GM19455 (cell line): Measurements from ENCODE around the gene ALOX15B.
A peak's percentile ranks its signal among the peaks of the same experiment; 100 is the strongest.

Experiments
- ATAC-seq: cut with Tn5 transposase; IDR thresholded peaks from one replicate; pipeline ENCODE4 v1.9.1; 2021; ENCODE audit not compliant: unreplicated experiment

Gene ALOX15B, protein sequence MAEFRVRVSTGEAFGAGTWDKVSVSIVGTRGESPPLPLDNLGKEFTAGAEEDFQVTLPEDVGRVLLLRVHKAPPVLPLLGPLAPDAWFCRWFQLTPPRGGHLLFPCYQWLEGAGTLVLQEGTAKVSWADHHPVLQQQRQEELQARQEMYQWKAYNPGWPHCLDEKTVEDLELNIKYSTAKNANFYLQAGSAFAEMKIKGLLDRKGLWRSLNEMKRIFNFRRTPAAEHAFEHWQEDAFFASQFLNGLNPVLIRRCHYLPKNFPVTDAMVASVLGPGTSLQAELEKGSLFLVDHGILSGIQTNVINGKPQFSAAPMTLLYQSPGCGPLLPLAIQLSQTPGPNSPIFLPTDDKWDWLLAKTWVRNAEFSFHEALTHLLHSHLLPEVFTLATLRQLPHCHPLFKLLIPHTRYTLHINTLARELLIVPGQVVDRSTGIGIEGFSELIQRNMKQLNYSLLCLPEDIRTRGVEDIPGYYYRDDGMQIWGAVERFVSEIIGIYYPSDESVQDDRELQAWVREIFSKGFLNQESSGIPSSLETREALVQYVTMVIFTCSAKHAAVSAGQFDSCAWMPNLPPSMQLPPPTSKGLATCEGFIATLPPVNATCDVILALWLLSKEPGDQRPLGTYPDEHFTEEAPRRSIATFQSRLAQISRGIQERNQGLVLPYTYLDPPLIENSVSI

DNA sequence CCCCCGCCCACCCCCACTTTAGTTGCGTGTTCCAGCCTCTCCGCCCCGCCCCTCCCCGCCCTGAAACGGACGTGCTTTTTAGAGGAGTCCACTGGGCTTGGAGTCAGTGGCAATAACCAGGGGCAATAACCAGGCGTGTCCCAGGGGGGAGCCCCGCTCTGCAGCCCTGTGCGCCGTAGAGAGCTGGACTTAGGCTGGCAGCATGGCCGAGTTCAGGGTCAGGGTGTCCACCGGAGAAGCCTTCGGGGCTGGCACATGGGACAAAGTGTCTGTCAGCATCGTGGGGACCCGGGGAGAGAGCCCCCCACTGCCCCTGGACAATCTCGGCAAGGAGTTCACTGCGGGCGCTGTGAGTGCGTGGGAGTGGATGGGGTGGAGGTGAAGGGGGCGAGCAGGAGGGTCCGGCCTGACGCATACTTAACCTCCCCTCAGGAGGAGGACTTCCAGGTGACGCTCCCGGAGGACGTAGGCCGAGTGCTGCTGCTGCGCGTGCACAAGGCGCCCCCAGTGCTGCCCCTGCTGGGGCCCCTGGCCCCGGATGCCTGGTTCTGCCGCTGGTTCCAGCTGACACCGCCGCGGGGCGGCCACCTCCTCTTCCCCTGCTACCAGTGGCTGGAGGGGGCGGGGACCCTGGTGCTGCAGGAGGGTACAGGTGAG is at the start of gene ALOX15B:
Gene ALOX15B (plus strand): TSS at position 106 of the 657 bp plus-strand sequence. CDS start 97 bp downstream, at position 203.
- no peak for ATAC-seq

DNA sequence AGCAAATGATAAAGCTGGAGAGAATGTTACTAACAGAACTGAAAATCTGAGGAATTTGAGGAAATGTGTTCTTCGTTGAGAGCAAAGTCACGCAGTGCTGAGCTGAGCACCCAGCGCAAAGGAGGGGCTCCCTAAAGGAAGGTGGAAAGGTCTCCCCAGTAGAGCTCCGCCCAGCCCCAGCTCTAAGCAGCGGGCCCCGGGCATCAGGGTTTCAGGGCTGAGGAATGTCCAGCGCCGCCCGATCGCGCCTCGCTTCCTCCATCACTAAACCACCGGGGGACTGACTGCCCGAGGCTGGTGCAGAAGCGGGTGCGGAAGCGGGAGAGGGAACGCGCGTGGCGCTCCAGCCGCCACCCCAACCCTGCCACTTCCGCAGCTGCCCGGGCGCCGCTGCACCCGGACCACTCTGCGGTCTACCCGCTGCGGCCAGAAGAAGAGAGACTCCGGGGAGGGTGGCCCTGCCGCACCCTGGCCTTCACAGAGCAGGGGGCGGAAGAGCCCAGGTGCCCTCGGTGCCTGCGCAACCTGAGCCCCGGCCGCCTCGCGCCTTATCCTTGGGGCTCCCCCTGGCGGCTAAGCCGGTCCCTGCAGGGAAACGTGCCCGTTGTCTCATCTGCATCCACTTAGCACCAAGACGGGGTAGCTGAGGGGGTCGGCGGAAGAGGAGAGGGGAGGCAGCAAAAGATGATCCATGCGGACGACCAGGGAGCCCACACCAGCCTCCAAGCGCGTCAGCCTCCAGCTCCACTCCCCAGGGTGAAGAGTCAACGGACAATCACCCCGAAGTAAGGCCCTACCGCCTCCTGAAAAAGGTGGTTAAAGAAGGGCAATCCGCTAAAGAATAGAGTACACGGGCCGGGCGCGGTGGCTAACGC is 48.8 kb upstream of the ALOX15B start:
- ATAC-seq: peak; percentile 81

DNA sequence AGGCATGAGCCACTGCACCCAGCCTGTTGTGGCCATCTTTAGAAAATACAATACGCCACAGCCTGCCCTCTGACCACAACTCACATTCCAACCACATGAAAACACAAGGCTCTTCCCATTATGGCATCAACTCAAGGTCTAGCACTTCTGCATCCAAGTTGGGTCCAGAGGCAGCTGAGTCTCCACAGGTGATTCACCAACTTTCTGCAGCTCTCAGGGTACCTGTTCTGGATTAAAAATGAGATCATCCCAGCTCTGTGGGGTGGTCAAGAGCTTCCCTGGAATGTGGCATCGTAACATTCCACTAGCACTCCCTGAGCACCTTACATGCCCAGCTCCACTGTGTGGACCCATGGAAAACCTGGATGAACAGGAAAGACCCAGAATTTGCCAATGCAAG is 46.3 kb upstream of the ALOX15B start:
- no peak for ATAC-seq

DNA sequence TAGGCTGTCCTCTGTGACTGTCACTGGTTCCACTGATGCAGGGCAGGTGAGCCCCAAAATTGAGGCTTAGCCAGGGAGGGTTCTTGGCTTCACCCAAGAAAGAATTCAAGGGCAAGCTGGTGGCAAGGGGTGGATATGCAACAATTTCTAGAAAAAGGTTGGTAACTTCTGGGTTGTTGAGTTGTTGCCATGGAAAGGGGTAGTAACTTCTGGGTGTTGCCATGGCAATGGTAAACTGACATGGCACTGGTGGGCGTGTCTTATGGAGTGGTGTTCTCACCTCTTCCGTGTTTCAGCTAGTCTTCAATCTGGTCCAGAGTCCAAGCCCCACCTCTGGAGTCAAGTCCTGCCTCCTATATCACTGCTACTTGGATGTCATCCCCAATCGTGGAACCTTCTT is 45.9 kb upstream of the ALOX15B start:
- ATAC-seq: no peak

DNA sequence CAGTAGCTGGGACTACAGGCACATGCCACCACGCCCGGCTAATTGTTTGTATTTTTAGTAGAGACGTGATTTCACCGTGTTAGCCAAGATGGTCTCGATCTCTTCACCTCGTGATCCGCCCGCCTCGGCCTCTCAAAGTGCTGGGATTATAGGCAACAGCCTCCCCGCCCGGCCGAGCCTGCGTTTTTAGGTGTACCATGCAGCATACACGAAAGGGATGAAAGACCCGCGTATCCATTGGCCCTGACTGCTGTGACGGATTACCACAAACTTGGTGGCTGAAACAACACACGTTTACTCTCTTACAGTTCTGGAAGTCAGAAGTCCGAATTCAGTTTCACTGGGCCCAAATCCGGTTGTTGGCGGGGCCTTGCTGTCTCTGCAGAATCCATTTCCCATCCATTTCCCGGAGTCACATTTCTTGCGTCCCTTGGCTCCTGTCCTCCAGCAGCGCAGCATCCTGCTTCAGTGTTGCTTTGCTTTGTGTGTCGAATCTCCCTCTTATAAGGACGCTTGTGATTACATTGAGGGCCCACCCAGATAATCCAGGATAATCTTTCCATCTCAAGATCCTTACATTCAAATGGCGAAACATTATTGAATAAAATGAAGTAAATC is 44.8 kb upstream of the ALOX15B start:
- no peak for ATAC-seq

DNA sequence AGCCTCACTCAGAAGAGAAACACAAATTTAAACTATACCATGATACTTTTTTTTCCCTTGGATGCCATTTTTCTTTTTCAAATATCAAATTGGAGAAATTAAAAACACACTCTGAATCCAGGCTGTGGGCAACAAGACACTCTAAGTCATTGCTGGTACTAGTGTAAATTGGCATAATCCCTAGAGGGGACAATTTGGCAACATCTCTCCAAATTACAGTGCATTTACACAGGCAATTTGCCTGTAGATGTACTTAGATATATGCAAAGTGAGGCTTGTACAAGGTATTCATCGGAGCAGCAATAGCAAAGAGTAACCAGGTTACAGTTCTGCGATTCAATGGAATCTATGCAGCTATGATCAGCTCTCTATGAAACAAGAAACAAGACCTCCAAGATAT is 43.1 kb upstream of the ALOX15B start:
- no peak for ATAC-seq

DNA sequence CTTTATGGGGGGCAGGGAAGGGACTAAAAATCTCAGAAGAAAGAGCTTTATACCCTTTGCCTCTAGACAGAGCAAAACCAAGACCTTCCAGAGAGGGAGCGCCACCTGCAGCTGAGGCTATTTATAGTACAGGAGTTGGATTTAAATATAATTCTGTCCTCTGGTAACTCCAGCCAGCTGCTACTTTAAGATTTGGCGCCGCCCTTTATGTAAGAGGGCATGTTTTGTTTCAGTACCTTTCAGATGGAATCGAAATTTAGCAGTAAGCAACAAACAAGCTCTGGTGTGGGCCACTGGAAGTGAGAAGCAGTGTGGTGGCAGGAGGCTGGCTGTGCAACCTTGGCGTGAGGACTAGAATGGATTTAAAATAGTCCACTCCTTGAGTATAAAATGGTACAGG is 41.7 kb upstream of the ALOX15B start:
- no peak for ATAC-seq

DNA sequence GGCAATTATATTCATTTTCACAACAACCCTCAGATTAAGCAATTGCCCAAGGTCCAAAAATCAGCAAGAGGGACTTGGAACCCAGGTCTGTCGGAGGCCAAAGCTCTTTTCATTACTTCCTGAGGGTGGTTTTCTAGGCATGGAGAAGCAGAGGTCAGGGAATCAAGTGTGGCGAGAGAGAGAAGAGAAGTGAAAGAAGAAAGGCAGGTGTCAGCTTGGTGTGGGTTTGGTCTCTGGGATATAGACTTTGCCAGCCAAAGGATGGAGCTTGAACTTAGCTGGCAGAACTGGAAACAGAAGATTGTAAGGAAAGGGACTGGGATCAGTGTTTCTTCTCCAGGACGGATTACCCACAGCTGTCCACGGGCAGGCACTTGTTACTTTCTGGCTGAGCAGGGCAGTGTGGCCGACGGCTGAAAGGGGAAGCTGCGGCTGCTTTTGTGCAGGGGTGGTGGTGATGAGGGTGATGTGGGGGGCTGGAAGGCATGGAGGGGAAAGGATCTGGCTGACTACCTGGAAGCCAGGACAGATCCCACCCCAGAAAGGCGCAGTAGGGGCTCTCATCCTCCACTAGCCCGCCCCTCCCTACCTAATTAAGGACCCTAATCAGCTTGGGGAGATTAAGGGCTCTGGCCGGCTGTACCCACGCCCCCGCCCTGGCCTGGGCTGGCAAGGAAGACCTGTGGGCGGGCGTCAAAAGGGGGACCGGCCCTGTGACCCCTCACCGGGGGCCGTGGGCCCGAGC is 36.7 kb upstream of the ALOX15B start, which contains the start of gene GUCY2D:
Gene GUCY2D (plus strand): TSS at position 640 of the 745 bp plus-strand sequence. CDS start 433 bp downstream, outside the sequence.
- no peak for ATAC-seq

DNA sequence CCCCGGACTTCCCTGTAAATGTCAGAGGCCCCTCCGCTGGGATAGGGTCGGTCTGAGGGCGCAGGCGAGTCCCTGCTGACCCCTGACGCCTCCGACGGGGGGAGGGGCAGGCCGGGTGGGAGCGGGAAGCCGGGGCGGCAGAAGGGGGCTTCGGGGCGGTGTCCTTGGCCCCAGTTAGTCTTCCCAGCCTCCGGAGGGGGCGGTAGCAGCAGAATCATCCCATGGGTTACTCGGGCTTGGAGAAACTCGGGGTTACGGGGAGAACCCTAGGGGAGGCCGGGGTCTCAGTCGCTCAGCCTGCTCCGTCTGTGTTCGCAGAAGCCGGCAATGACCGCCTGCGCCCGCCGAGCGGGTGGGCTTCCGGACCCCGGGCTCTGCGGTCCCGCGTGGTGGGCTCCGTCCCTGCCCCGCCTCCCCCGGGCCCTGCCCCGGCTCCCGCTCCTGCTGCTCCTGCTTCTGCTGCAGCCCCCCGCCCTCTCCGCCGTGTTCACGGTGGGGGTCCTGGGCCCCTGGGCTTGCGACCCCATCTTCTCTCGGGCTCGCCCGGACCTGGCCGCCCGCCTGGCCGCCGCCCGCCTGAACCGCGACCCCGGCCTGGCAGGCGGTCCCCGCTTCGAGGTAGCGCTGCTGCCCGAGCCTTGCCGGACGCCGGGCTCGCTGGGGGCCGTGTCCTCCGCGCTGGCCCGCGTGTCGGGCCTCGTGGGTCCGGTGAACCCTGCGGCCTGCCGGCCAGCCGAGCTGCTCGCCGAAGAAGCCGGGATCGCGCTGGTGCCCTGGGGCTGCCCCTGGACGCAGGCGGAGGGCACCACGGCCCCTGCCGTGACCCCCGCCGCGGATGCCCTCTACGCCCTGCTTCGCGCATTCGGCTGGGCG is 35.9 kb upstream of the ALOX15B start:
- ATAC-seq: no peak

DNA sequence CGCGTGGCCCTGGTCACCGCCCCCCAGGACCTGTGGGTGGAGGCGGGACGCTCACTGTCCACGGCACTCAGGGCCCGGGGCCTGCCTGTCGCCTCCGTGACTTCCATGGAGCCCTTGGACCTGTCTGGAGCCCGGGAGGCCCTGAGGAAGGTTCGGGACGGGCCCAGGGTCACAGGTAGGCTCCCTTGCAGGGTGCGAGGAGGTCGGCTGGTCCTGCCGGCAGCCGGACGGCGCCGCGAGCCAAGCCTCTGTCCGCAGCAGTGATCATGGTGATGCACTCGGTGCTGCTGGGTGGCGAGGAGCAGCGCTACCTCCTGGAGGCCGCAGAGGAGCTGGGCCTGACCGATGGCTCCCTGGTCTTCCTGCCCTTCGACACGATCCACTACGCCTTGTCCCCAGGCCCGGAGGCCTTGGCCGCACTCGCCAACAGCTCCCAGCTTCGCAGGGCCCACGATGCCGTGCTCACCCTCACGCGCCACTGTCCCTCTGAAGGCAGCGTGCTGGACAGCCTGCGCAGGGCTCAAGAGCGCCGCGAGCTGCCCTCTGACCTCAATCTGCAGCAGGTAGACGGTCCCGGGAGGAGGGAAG is 35.2 kb upstream of the ALOX15B start:
- no peak for ATAC-seq

DNA sequence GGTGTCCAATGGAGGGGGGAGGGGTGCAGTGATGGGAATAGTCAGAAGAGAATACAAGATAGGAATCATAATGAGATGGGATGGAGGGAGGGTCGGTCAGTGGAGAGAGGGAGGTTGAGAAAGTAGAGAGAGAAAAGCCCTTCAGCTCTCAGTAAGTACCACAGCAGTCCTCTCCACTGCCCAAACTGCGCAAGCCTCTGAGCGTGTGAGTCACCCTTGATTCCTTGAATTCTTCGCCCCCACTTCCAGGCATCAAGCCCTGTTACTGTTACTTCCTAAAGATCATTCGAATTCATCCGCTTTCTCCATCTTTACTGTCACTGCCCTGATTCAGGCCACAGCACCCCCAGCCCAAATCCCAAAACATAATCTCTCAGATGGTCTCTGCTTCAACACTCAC is 34.0 kb upstream of the ALOX15B start:
- ATAC-seq: no peak

DNA sequence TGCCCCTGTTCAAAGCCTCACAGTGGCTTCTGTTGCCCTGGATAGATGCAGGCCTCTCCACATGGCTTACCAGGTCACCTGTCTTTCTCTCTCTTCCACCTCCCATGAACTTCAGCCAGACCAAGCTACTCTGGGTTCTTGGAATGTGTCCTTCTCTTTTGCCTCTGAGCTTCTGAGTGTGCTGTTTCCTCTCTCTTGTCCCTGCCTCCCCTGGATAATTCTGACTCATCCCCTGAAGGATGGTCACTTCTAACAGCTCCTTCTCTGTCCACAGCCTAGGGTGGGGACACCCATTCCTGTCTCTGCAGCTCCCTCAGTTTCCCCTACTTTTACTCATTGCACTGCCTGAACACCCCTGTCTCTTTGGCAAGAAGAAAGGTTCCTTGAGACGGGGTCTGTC is 33.5 kb upstream of the ALOX15B start:
- ATAC-seq: no peak

DNA sequence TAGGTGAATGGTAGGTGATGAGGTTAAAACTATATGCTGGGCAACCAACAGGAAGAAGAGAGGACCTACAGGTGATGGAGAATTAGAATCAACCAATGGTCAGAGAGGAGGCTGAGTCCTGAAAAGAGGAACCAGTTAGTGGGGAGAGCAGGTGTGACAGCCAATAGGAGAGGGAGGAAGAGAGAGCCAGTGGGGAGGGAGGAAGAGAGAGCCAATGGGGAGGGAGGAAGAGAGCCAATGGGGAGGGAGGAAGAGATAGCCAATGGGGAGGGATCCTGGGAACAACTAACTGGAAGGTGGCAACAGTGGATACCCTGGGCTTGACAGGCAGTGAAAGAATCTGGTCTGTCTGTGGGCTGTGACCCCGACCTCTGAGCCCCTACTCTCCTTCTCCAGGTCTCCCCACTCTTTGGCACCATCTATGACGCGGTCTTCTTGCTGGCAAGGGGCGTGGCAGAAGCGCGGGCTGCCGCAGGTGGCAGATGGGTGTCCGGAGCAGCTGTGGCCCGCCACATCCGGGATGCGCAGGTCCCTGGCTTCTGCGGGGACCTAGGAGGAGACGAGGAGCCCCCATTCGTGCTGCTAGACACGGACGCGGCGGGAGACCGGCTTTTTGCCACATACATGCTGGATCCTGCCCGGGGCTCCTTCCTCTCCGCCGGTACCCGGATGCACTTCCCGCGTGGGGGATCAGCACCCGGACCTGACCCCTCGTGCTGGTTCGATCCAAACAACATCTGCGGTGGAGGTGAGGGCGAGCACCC is 32.7 kb upstream of the ALOX15B start:
- no peak for ATAC-seq

DNA sequence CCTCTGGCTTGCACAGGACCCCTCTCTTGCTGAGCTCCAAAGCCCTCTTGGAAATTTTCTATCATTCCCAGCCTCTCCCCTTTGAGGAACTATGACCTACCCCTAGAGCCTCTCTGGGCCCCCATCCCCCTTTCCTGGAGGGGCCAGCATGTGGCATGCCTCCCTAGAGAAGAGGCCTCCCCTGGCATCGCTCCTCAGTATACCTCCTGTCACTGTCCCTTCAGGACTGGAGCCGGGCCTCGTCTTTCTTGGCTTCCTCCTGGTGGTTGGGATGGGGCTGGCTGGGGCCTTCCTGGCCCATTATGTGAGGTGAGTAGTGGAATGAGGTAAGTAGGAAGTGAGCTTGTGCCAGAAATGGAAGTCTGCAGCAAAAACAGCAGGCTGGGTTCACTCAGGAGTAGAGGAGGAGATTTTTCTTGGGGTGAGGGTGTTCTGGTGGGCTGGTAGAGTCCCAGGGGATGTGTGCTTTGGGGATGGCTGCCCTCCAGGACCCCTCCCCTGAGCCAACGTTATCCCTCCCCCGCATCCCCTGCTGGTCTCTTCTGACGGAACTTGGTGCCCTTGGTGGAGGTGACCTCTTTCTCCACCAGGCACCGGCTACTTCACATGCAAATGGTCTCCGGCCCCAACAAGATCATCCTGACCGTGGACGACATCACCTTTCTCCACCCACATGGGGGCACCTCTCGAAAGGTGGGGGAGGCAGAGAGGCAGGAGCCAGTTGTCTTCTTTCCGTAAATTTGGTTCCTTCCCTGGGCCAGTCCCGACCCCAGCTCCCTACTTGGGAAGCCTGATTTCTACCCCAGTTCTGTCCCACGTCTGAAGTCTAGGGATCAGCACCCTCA is 31.8 kb upstream of the ALOX15B start:
- no peak for ATAC-seq

DNA sequence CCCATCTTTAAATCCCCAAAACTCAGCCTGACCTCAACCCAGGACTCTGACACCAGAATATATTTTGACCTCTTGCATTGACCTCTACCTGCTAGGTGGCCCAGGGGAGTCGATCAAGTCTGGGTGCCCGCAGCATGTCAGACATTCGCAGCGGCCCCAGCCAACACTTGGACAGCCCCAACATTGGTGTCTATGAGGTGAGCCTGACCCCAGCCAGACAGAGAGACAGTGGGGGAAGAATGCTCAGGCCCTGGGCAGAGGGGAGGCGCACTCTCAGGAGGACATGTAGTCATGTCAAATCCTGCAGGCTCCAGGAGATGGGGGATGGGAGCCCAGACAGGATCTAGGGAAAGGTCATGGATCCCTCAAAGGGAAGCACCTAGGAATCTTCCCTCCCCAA is 31.0 kb upstream of the ALOX15B start:
- ATAC-seq: no peak

DNA sequence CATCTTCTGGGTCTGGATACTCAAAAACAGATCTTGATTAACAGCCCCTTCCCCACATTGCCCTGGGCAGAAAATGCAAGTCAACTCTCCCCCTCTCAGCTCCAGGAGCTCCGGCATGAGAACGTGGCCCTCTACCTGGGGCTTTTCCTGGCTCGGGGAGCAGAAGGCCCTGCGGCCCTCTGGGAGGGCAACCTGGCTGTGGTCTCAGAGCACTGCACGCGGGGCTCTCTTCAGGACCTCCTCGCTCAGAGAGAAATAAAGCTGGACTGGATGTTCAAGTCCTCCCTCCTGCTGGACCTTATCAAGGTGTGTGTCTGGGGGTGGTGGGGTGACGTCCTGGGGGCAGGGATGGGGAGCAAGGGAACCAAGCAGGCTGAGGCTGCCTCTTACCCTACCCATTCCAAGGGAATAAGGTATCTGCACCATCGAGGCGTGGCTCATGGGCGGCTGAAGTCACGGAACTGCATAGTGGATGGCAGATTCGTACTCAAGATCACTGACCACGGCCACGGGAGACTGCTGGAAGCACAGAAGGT is 26.7 kb upstream of the ALOX15B start:
- no peak for ATAC-seq
